ENCODE measurements around the gene NANP. TPM values are rescaled to one million over a fixed set of nuclear protein-coding genes. Genes with fewer than 3 reads are reported as not detected.

Gene NANP
- total RNA-seq, 1 donor from 2014 or later = 4.4 TPM

GRCh38 chr20:25567286-25567685 lies 56.5 kb downstream of the NANP start:
- no peak for TF ChIP-seq CTCF (conservative IDR thresholded peaks at IDR 0.05; ENCODE audit: low read depth, low read length)
- H3K4me3 ChIP-seq (ENCODE audit: low read depth, low read length) = no peak overlapping the region
- DNase-seq (ENCODE audit: low read depth) = no peak

- DNase-seq (ENCODE audit: low read depth) = no peak
- no peak for TF ChIP-seq CTCF (conservative IDR thresholded peaks at IDR 0.05; ENCODE audit: low read depth, low read length)
These were observed 57.0 kb downstream of the NANP start for GRCh38 chr20:25566821-25567220.

GRCh38 chr20:25565578-25566157 lies 58.1 kb downstream of the NANP start:
- DNase-seq (ENCODE audit: low read depth) = no peak

More at GRCh38 chr20:25566821-25567220, 57.0 kb downstream of the NANP start:
- no peak overlapping the region for H3K4me3 ChIP-seq (ENCODE audit: low read depth, low read length)

GRCh38 chr20:25563876-25564275 lies 59.9 kb downstream of the NANP start:
- TF ChIP-seq CTCF (conservative IDR thresholded peaks at IDR 0.05; ENCODE audit: low read depth, low read length) = no peak

More at GRCh38 chr20:25565578-25566157, 58.1 kb downstream of the NANP start:
- no peak for TF ChIP-seq CTCF (conservative IDR thresholded peaks at IDR 0.05; ENCODE audit: low read depth, low read length)
- no peak overlapping the region for H3K4me3 ChIP-seq (ENCODE audit: low read depth, low read length)

GRCh38 chr20:25563362-25563761 lies 60.5 kb downstream of the NANP start:
- H3K4me3 ChIP-seq (ENCODE audit: low read depth, low read length) = no peak overlapping the region
- no peak for DNase-seq (ENCODE audit: low read depth)
- no peak for TF ChIP-seq CTCF (conservative IDR thresholded peaks at IDR 0.05; ENCODE audit: low read depth, low read length)

More at GRCh38 chr20:25563876-25564275, 59.9 kb downstream of the NANP start:
- no peak for DNase-seq (ENCODE audit: low read depth)
- H3K4me3 ChIP-seq (ENCODE audit: low read depth, low read length) = no peak overlapping the region

Other genes starting within 250 kb of the NANP start
- gene ABHD12, start 233.2 kb downstream of the NANP start, total RNA-seq = 60.3 and 79.3 TPM in 2 replicates
- 34.9 and 44.1 TPM in 2 replicates for gene GINS1, start 216.3 kb downstream of the NANP start, total RNA-seq
- 6.5 and 13.5 TPM in 2 replicates for gene NINL, start 38.5 kb downstream of the NANP start, total RNA-seq
- 6.1 and 8.0 TPM in 2 replicates for gene ZNF337, start 72.8 kb upstream of the NANP start, total RNA-seq